ENCODE data around the gene SYNPO2. TPM values are rescaled to one million over a fixed set of nuclear protein-coding genes. Genes with fewer than 3 reads are reported as not detected.

SYNPO2 gene
- total RNA-seq, 1 experiment from 2014 or later: 0.04 TPM

- Histone ChIP-seq H3K9ac (ENCODE audit: low read length) (peak overlapping the region; percentile 62), H2AFZ (ENCODE audit: low read length) (no peak overlapping the region), H3K9me2 (replicated peaks; ENCODE audit: low read length) (no peaks in the 10 kb centered on the region), H3F3A (ENCODE audit: low read length, unreplicated experiment) (no peaks in the 10 kb centered on the region), H3K4me3 (ENCODE audit: low read length) (no peak overlapping the region), H4K20me1 (ENCODE audit: low read length) (no peaks in the 10 kb centered on the region), H3K27me3 (ENCODE audit: low read length) (no peaks in the 10 kb centered on the region), H3K79me2 (ENCODE audit: low read length) (no peaks in the 10 kb centered on the region), H3K9me3 (ENCODE audit: low read length) (no peaks in the 10 kb centered on the region), H3K36me3 (ENCODE audit: low read depth, low read length) (no peaks in the 10 kb centered on the region), H3K4me1 (ENCODE audit: insufficient read depth, low read length) (peaks cover 30% of the 10 kb centered on the region), H3K27ac (ENCODE audit: low read length) (peak overlapping the region; percentile 95), H3K4me2 (ENCODE audit: low read length) (peak overlapping the region; percentile 65)
- DNase-seq (peak; percentile 94), ATAC-seq (peak; percentile 88)
- no peak for TF ChIP-seq EZH2phosphoT487 (IDR thresholded peaks at IDR 0.05; ENCODE audit: borderline replicate concordance, low read length)
- TF ChIP-seq EZH2 (IDR thresholded peaks at IDR 0.05; ENCODE audit: low read length, unreplicated experiment): no peak
- ChIA-PET POLR2A (ENCODE audit: unreplicated experiment) (interaction anchor here (0.6 to 0.8 kb wide), 3 partner anchors 9 to 273 kb away, joined by 3 to 6 read pairs (median 3); no protein-coding TSS in a partner anchor), CTCF (interaction anchor here (0.6 kb wide), 1 partner anchor 13 kb away, joined by 4 read pairs; no protein-coding TSS in a partner anchor)
- BruUV-seq (replicated peaks): no TSS peak
- intact Hi-C loops (cut with micrococcal nuclease): loop anchor here (2.0 to 10.0 kb wide), 4 partner anchors 38 to 313 kb away; a partner anchor contains a TSS
These were observed 100.7 kb downstream of the SYNPO2 start for GRCh38 chr4:118989098-118990080.

- H3K4me3 ChIP-seq (ENCODE audit: low read length): no peak overlapping the region
- peaks cover 30% of the 10 kb centered on the region for H3K4me1 ChIP-seq (ENCODE audit: insufficient read depth, low read length)
- CTCF ChIA-PET: no interaction called here
- BruUV-seq (replicated peaks): no TSS peak
- no peak overlapping the region for H3K9ac ChIP-seq (ENCODE audit: low read length)
- TF ChIP-seq CTCF (conservative IDR thresholded peaks at IDR 0.05; ENCODE audit: low read depth, low read length): no peak
- H3K36me3 ChIP-seq (ENCODE audit: low read depth, low read length): no peaks in the 10 kb centered on the region
- no peaks in the 10 kb centered on the region for H3K9me3 ChIP-seq (ENCODE audit: low read length)
- POLR2A ChIA-PET (ENCODE audit: unreplicated experiment): no interaction called here
- H3K79me2 ChIP-seq (ENCODE audit: low read length): no peaks in the 10 kb centered on the region
- intact Hi-C loops (cut with micrococcal nuclease): no loop called here
- no peaks in the 10 kb centered on the region for H3F3A ChIP-seq (ENCODE audit: low read length, unreplicated experiment)
- no peaks in the 10 kb centered on the region for H3K27me3 ChIP-seq (ENCODE audit: low read length)
- H2AFZ ChIP-seq (ENCODE audit: low read length): no peak overlapping the region
- H3K9me2 ChIP-seq (replicated peaks; ENCODE audit: low read length): no peaks in the 10 kb centered on the region
- no peak overlapping the region for H3K27ac ChIP-seq (ENCODE audit: low read length)
- ATAC-seq (no peak), DNase-seq (no peak)
- H4K20me1 ChIP-seq (ENCODE audit: low read length): no peaks in the 10 kb centered on the region
- H3K4me2 ChIP-seq (ENCODE audit: low read length): no peak overlapping the region
These were observed 103.0 kb downstream of the SYNPO2 start for GRCh38 chr4:118991686-118992085.

GRCh38 chr4:118992149-118992548, 103.5 kb downstream of the SYNPO2 start:
- TF ChIP-seq EZH2 (IDR thresholded peaks at IDR 0.05; ENCODE audit: low read length, unreplicated experiment) (no peak), EZH2phosphoT487 (IDR thresholded peaks at IDR 0.05; ENCODE audit: borderline replicate concordance, low read length) (no peak)
- H3K36me3 ChIP-seq (ENCODE audit: low read depth, low read length): no peaks in the 10 kb centered on the region
- BruUV-seq (replicated peaks): no TSS peak
- H3K27me3 ChIP-seq (ENCODE audit: low read length): no peaks in the 10 kb centered on the region
- ATAC-seq: no peak
- intact Hi-C loops (cut with micrococcal nuclease): no loop called here
- H4K20me1 ChIP-seq (ENCODE audit: low read length): no peaks in the 10 kb centered on the region
- no peak for DNase-seq
- no peaks in the 10 kb centered on the region for H3F3A ChIP-seq (ENCODE audit: low read length, unreplicated experiment)
- no peak overlapping the region for H3K27ac ChIP-seq (ENCODE audit: low read length)
- H3K79me2 ChIP-seq (ENCODE audit: low read length): no peaks in the 10 kb centered on the region
- H3K9me2 ChIP-seq (replicated peaks; ENCODE audit: low read length): no peaks in the 10 kb centered on the region
- ChIA-PET POLR2A (ENCODE audit: unreplicated experiment) (no interaction called here), CTCF (no interaction called here)
- H3K9ac ChIP-seq (ENCODE audit: low read length): no peak overlapping the region
- H3K9me3 ChIP-seq (ENCODE audit: low read length): no peaks in the 10 kb centered on the region
- H3K4me1 ChIP-seq (ENCODE audit: insufficient read depth, low read length): peaks cover 30% of the 10 kb centered on the region
- H3K4me2 ChIP-seq (ENCODE audit: low read length): no peak overlapping the region
- no peak overlapping the region for H2AFZ ChIP-seq (ENCODE audit: low read length)
- no peak overlapping the region for H3K4me3 ChIP-seq (ENCODE audit: low read length)
